ENCODE data around the gene GDF7. TPM values are rescaled to one million over a fixed set of nuclear protein-coding genes. Genes with fewer than 3 reads are reported as not detected.

The GDF7 gene
- total and polyA plus RNA-seq, 2 of the 4 experiments (the other 2 are of a cell fraction): under 0.01 to 0.02 TPM

GRCh38 chr2:20691076-20691734 is 24.3 kb downstream of the GDF7 start:
- Histone ChIP-seq H3K4me1 (ENCODE audit: control insufficient read depth, insufficient read depth, low read length) (0 out of 2 replicates have a peak, but pooled peaks cover 3% of the 10 kb centered on the region), H3K27ac (ENCODE audit: insufficient read depth, low read length) (no peak overlapping the region), H3K9me1 (ENCODE audit: insufficient read depth, low read length) (no peaks in the 10 kb centered on the region; the same call in 1 of the 2 replicates), H2BK120ac (ENCODE audit: low read depth, low read length) (no peak overlapping the region), H3K4me3 (ENCODE audit: insufficient read depth, low read depth, low read length) (no peak overlapping the region), H4K5ac (ENCODE audit: low read depth, low read length) (no peak overlapping the region), H3K36me3 (ENCODE audit: control insufficient read depth, insufficient read depth, low read length) (peaks cover 4% of the 10 kb centered on the region; the same call in 1 of the 2 replicates), H2AK9ac (replicated peaks; ENCODE audit: low read depth, low read length, poor library complexity) (no peak overlapping the region), H3K27me3 (ENCODE audit: control insufficient read depth, insufficient read depth, low read length) (no peaks in the 10 kb centered on the region), H3K79me1 (ENCODE audit: low read depth in 1 of 2, low read length in 2 of 2) (no peaks in the 10 kb centered on the region), H4K8ac (ENCODE audit: low read depth in 2 of 2, low read length in 2 of 2) (no peak overlapping the region), H3K9me3 (ENCODE audit: control insufficient read depth, insufficient read depth, low read length) (no peaks in the 10 kb centered on the region), H3K18ac (ENCODE audit: low read depth, low read length) (no peak overlapping the region), H3K56ac (ENCODE audit: extremely low read depth, insufficient read depth, low read length) (no peak overlapping the region), H2AK5ac (ENCODE audit: low read depth, low read length) (no peak overlapping the region), H4K20me1 (ENCODE audit: insufficient read depth, low read length) (no peaks in the 10 kb centered on the region), H3K4me2 (ENCODE audit: low read depth, low read length) (no peak overlapping the region), H3K4ac (ENCODE audit: low read depth, low read length) (no peak overlapping the region), H2BK20ac (ENCODE audit: low read depth, low read length) (no peak overlapping the region), H2BK15ac (ENCODE audit: low read depth, low read length) (no peak overlapping the region), H2BK5ac (ENCODE audit: low read depth, low read length, poor library complexity, severe bottlenecking) (no peak overlapping the region), H4K91ac (ENCODE audit: insufficient read depth, low read depth, low read length) (no peak overlapping the region), H2AFZ (replicated peaks; ENCODE audit: low read length, poor library complexity) (no peak overlapping the region), H3K14ac (replicated peaks; ENCODE audit: low read depth, low read length) (no peak overlapping the region), H3K23ac (ENCODE audit: low read depth, low read length) (no peak overlapping the region; the same call in 1 of the 2 replicates), H3K9ac (ENCODE audit: low read depth, low read length) (no peak overlapping the region)
- ChIA-PET CTCF (interaction anchor here (0.9 kb wide), 1 partner anchor 9 kb away, joined by 3 read pairs; no protein-coding TSS in a partner anchor), POLR2A (ENCODE audit: unreplicated experiment) (no interaction called here)
- no TSS peak for BruUV-seq (replicated peaks)
- in situ Hi-C loops (cut with MboI; ENCODE audit: low sequenced_read_pairs) (no loop called here), dilution Hi-C loops (cut with HindIII; ENCODE audit: low sequenced_read_pairs, unreplicated experiment) (loop anchor here (25.0 kb wide), 1 partner anchor 246 kb away; no protein-coding TSS in a partner anchor), intact Hi-C loops (cut with micrococcal nuclease) (loop anchor here (5.0 kb wide), 1 partner anchor 61 kb away; no protein-coding TSS in a partner anchor)
- ATAC-seq (ENCODE audit: low read depth) (peak; percentile 65), DNase-seq (peak; percentile 16)
- no CpG with 5 or more reads among the region's 6 CpGs for WGBS, 2 experiments (ENCODE audit: extremely low coverage in 2 of 2, insufficient read length in 1 of 2)
- TF ChIP-seq CHD1 (IDR thresholded peaks at IDR 0.05; ENCODE audit: low read depth, low read length): no peak
- no peak for TF ChIP-seq MXI1 (IDR thresholded peaks at IDR 0.05; ENCODE audit: borderline replicate concordance, low read depth, low read length)
- no peak for TF ChIP-seq MAFK (IDR thresholded peaks at IDR 0.05; ENCODE audit: low read depth, low read length)
- TF ChIP-seq FOS (IDR thresholded peaks at IDR 0.05; ENCODE audit: low read depth, low read length): no peak
- no peak for TF ChIP-seq ELK1 (IDR thresholded peaks at IDR 0.05; ENCODE audit: borderline replicate concordance, low read depth, low read length)
- TF ChIP-seq RAD21 (IDR thresholded peaks at IDR 0.05; ENCODE audit: low read length): no peak
- TF ChIP-seq SMC3 (IDR thresholded peaks at IDR 0.05; ENCODE audit: low read depth, low read length): no peak
- TF ChIP-seq BHLHE40 (IDR thresholded peaks at IDR 0.05; ENCODE audit: low read depth, low read length): no peak
- TF ChIP-seq MAZ (IDR thresholded peaks at IDR 0.05; ENCODE audit: borderline replicate concordance, low read depth, low read length): no peak
- TF ChIP-seq RFX5 (IDR thresholded peaks at IDR 0.05; ENCODE audit: low read depth, low read length): no peak
- no peak for TF ChIP-seq POLR2A (IDR thresholded peaks at IDR 0.05; ENCODE audit: low read depth, low read length)
- TF ChIP-seq, protein P1, sequence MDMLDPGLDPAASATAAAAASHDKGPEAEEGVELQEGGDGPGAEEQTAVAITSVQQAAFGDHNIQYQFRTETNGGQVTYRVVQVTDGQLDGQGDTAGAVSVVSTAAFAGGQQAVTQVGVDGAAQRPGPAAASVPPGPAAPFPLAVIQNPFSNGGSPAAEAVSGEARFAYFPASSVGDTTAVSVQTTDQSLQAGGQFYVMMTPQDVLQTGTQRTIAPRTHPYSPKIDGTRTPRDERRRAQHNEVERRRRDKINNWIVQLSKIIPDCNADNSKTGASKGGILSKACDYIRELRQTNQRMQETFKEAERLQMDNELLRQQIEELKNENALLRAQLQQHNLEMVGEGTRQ (IDR thresholded peaks at IDR 0.05; ENCODE audit: low read depth, low read length): no peak
- TF ChIP-seq RCOR1 (IDR thresholded peaks at IDR 0.05; ENCODE audit: insufficient replicate concordance, low read length): no peak
- no peak for TF ChIP-seq NFE2L2 (IDR thresholded peaks at IDR 0.05; ENCODE audit: low read depth, low read length)

All from IMR-90 (cell line).